GM19463 (cell line): ENCODE results near the gene SH3BP5.

ENCODE experiments used
- ATAC-seq: cut with Tn5 transposase; IDR thresholded peaks from one replicate; pipeline ENCODE4 v1.9.1; 2021; ENCODE audit warnings: mild to moderate bottlenecking, moderate library complexity; ENCODE audit not compliant: unreplicated experiment

Gene SH3BP5

DNA sequence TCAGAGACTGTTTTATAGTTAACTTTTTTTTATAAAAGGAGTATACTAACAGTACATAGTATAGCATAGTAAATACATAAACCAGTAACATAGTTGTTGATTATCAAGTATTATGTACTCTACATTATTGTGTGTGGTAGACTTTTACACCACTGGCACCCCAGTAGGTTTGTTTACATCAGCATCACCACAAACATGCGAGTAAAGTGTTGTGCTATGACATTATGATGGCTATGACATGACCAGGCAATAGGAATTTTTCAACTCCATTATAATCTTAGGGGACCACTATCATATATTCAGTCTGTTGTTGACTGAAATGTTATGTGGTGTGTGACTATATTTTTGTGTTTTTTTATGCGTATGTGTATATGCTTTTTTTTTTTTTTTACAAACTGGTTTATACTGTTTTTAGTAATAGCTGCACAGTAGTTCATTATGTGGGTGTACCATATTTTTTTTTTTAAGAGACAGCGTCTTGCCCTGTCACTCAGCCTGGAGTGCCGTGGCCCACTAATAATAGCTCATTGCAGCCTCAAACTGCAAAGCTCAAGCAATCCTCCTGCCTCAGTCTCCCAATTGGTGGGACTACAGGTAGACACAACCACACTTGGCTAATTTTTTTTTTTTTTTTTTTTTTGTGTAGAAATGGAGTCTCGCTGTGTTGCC lies 124.4 kb downstream of the SH3BP5 start:
- ATAC-seq = no peak

DNA sequence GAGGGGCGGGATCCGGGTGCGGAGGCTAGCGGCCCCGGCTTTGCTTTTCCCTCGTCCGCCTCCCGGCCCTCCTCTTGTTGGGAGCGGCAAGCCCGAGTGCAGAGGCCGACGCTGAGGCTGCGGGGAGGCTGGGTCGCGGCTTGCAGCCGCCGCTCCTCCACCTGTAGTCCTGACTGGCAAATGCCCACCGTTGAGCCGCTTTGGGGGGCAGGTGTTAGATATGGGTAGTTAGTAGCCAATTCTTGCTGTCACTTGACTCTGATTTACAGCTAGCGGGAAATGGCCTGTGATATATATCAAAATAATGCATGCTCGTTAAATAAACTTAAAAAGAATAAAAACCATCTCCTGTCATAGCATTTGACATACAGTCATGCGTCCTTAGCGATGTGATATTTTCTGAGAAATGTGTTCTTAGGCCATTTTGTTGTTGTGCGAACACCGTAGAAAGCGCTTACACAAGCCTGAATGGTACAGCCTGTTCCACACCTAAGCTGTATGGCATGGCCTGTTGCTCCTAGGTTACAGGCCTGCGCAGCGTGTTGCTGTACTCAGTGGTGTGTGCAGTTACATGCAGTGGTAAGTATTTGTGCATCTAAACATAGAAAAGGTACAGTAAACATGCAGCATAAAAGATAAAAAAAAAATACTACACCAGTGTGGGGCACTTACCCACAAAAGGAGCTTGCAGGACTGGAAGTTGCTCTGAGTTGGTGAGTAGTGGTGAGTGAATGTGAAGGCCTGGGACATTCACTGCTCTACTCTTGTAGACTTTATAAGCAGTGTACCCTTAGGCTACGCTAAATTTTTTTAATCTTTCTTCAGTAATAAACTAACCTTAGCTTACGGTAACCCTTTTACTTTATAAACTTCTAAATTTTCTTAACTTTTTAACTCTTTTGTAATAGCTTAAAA lies 125.5 kb downstream of the SH3BP5 start:
- no peak for ATAC-seq

DNA sequence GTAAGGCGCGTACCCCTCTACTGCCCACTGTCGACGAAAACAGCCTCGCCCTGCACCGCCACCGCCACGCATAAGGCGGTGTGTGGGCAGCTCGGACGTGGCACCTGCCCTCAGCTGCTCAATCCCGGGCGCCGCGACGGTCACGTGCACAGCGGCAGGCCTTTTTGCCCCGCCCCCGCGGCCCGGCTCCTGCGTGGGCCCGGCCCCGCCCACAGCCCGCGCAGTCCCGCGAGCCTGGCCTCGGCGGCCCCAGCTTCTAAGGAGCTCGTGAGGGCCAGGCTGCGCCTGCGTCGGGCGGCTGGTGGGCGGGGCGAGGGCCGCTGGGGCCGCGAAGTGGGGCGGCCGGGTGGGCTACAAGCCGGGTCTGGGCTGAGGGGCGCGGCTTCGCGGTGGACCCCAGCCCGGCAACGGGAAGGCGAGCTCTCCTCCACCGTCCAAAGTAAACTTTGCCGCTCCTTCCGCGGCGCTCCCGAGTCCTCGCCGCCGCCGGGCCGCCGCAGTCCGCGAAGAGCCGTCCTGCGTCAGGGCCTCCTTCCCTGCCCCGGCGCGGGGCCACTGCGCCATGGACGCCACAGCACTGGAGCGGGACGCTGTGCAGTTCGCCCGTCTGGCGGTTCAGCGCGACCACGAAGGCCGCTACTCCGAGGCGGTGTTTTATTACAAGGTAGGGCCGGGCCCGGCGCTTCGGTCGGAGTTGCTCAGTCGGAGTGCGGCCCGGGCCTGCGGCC lies 126.3 kb downstream of the SH3BP5 start, which contains the start of gene CAPN7:
TSS of gene CAPN7 (plus strand) at position 313 of the 728 bp plus-strand sequence. CDS start at position 563, 250 bp downstream.
- ATAC-seq = peak; percentile 86

DNA sequence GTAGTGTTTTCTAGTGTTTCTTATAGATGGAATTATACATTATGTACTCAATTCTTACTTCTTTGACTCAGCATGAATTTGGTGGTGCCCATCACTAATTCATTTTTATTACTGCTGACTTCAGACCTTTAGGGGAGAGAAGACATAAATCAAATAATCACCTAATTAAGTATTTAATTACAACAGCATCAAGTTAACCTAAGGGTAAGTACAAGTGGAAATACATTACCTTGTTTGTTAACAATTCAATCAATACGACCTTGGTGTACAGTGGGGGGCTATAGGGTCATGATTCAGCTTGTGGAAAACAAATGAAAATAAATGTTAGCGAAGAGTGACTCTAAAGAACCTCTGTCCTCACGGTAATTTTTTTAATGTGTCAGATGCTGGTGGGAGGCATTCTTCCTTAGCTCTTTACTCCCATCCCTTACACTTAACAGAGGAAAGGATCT lies 126.9 kb downstream of the SH3BP5 start:
- ATAC-seq = no peak
